ENCODE measurements around the gene PID1.
A peak's percentile ranks its signal among the peaks of the same experiment; 100 is the strongest.

Gene PID1

DNA sequence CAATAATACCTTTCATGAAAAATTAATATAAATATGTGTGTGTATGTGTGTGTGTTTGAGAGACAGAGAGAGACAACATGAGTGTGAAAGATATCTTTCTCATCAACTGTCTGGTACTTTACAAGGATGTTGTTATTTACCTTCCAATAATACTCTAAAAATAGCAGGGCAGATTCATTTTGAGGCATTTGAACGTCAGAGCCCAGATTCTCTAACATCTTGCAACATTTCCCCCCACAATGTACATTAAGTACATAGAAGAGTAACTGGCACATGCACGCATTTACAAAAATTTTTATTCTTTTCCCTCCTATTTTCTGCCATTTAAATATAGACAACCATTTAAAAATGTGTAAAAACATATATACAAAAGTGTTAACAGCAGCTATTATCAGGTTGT is 100.9 kb downstream of the PID1 start:
- no peak for DNase-seq

DNA sequence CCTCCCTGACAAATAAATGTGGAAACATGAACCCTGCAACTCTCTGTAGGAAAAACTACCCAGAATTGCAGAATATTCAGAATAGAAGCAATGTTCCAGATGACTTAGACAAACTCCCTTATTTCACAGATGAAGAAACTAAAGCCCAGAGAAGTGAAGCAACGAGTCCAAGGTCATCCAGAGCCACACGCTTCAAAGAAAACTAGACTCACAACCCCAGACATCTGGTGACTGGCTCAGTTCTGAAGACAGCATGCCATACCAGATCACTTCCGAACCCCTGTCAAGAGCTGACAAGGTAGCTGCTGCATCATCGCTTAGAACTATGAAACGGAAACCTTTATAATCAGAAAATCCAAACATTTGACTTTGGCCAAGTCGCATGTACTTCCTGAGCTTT is 101.3 kb downstream of the PID1 start:
- DNase-seq = no peak

DNA sequence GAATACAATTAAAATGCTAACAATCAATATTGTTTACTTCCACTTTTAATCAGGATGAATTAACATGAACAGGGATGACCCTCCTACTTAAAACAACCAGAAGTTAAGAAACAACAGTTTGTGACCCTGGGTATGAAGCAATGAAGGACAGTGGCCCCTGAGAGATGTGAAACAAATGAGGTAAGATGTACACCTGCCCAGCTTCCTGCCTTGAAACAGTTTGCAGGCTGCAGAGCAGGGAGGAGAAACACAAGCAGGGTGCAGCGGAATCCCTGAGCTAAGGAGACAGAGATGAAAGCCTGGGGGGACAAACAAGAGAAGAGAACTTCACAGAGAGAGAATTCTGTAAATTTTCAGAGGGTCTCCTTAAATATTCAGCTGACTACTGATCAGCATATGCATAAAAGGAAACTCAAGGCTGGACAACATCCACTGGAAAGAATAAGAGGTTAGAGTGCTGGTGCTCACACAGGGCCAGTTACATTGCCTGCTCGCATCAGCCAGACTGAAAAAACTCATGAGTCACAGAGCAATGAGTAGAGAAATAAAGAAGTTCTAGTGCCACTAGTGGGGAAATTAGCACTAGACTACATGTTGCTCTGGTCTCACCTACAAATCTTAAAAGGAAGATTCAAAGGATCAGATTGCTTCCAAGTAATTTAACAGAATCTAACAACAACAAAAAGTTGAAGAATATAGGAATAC is 106.4 kb downstream of the PID1 start:
- DNase-seq = no peak

DNA sequence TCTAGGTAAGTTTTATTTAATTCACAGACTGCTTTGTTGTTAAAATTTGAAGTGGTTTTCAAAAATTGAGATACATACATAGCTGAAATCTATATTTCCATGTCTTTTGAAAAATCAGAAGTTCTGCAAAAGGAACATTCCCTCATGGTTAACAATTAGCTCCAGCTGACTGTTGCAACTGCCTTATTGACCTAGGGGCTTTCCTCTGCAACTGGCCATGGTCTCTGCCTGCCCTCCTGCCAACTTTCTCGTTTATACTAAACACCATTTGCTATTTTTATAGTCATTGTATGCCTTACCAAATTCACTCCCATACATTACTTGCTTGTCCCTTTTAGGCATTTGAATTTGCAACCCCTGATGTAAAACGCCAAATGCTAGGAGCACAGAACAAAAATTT is 107.2 kb downstream of the PID1 start:
- DNase-seq = no peak

DNA sequence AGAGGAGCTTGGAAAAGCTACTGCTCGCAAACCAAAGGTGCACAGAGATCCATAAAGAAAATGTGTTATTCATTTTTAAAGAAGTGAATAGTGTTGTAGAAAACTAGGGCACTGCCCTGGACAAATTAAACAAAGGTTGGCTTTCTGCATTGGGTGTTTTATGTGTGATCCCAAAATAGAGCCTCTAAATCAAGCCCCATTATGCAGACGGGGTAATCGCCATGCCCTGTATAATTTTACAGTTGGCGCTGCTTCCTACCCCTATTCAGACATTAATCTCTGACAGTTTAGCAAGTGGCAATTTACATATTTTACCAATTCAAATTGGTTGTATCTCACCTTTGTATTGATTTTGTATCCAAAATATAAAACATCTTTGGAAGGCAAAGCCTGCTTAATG is 109.1 kb downstream of the PID1 start:
- no peak for DNase-seq

DNA sequence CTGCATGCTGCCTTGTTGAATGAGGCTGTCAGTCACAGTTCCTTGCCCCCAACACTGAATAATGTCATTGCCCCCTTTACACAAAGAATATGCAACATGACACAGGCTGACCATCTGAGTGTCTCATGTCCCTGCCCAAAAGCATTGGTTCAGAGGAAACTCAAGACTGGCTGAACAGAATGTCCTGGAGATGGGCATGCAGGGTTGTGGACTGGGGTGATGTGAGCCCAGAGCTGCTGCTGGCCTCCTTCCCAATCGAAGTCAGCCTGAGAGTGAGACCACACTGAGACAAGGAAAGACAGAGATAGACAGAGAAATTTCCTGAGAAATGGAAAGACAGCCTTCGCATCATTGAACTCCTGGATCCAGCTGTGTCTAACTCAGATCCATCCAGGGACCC is 110.1 kb downstream of the PID1 start:
- DNase-seq = no peak

DNA sequence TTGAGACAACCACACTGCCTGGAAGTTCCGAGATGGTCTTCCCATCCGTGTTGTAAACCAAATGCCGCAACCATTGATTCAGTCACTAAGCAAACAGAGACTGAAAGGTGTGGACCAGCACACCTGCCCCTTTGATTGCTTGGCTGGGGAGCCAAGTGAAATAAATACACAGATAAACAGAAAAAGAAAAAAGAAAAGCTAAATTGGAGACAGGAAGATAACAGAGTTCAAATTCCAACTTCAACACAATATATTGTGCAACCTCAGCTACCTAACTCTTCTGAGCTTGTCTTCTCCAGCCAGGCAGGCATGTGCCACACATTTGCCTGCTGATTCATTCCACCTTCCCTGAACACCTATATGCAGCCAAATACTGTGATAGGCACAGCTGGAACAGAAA is 110.9 kb downstream of the PID1 start:
- no peak for DNase-seq

DNA sequence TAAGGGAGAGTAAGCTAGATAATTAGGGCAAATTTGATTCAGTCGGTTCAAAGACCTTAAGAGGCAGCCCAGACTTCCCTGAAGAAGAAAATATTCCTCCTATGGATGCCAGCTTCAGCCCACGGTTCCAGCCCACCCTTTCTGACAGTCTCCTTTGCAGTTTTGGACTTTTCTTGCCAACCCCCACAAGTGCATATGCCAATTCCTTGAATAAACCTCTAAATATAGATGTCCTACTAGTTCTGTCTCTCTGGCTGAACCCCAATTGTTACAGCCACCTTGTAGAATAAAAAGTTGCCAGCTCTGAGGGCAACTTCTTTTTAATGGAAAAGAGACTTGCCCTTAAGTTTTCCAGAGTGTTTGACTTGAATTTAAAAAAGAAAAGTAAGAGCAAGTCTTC is 111.7 kb downstream of the PID1 start:
- DNase-seq = no peak

DNA sequence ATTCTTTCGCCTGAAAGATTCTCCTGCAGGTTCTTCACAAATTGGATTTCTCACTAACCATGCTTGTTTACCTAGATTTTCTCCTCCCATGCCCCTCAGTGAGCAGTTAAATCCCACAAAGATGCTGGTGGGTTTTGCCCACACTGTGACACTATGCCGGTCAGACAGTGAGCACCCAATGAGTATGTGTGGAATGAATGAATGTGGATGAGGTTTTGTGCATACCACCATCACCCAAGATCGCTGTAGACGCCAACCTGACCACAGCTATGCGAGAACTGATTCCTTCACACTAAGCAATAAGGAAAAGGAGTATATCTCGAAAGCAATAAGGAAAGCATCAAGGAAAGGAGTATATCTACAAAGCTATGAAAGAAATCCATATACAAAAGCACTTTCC is 116.7 kb downstream of the PID1 start:
- DNase-seq = no peak

DNA sequence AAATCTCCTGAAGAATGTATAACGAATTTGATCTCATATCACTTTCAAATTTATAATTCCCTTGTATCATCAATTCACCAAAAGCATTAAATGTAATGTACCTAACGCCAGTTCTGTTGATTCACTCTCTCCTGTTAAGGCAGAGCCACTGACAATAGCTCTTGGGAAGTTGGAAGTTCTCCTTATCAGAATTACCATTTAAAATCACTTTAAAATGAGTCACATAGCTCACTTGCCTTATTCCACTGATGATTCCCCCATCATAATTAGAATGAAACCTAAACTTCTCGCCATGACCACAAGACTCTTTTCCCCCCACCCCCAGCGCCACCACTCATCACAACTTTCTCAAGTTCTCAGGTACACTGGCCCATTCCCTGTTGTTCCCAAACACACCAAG is 117.1 kb downstream of the PID1 start:
- no peak for DNase-seq

DNA sequence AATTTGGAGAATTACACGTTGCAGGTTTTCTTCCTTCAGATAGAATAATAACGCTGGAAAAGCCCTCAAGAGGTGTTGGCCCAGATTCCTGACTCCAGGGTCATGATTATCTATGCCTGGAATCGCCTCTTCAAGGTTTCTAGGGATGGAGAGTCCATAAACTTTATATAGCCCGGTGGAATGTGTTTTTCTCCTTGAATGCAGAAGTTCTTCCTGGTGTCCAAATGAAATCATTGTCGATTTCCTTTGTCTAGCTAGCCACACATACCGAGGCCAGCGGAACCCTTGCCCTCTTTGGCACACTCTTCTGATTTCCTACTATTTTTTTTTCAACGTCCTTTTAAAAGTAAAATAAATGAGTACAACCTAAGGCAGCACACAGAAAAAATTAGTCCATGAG is 117.8 kb downstream of the PID1 start:
- no peak for DNase-seq

DNA sequence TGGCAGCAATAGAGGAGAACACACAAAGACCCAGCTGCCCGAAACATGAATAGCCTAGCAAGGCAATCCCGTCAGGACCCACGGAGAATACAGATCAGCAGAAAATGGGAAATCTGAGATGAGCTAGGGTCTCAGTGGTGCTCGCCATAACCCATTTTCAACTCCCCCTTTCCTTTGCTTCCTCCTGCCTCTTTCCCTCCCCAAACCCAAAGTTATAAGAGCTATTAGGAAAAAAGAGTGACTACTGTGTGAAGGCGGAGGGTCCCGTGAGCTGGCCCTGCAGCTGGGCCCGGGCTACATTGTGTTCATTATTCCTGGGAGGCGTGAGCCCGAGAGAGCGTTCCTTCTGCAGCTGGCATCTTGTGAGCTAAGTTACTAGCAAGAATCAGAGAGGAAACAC is 118.4 kb downstream of the PID1 start:
- peak in 6 of 51 donors; percentile 6 to 23 (median 8) for DNase-seq

DNA sequence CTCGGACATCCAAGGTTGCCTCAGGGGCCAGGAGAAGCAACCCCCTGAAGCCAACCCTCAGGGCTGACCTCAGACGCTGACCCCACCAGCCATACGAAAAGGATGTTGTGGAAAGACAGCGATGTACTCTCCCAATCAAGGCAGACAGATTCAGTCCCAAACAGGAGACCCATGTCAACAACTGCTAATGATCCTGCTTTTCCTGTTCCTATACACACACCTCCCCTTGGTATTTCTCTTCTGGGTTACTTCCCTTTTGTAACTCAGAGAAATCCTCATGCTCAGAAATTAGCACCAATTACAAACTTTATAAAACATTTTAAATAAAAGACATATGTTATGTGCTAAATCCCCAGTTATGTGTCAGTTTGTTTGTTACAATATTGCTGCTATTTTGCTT is 120.8 kb downstream of the PID1 start:
- no peak for DNase-seq

DNA sequence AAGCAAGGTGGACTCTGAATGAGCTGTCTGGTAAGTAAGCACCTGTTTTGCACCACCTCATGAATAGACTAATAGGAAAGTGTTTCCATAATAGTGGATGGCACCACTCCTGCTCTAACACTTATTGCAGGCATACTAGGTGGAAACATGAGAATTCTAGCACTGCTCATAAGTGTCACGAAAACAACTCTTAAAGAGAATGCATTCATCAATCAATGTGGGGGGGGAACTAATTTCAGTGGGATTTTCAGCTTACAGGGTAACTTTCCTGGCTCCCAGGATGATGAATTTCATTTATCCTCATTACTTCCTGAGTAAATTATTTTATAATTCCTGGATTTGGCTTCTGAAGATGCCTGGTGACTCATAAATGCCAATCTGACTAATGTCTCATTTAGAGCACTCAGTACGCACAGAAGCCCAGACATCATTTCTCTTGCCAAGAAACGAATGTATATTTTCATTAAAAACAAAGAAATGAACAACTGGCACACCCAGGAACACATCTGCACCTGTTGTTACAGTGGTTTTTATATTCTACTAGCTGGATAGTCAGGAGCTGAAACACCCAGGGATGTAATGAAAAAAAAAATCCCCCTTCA is 129.6 kb downstream of the PID1 start:
- DNase-seq = no peak

DNA sequence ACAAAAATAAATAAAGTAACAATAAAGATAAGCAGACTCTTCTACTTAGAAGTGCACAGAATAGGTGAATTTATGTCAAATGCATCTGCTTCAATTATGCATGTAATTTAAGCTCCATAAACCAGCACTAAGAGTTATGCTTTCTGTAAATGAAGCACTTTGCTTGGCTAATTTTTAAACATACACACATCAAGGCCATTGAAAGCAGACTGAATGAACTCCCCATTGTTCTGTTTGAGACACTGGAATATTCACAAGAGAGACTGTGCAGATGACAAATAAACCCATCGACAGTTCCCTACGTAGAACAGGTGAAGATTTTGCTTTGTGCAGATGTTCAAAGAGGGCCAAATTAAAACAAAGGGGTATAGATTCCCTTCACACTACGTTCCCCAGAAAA is 133.4 kb downstream of the PID1 start:
- no peak for DNase-seq

DNA sequence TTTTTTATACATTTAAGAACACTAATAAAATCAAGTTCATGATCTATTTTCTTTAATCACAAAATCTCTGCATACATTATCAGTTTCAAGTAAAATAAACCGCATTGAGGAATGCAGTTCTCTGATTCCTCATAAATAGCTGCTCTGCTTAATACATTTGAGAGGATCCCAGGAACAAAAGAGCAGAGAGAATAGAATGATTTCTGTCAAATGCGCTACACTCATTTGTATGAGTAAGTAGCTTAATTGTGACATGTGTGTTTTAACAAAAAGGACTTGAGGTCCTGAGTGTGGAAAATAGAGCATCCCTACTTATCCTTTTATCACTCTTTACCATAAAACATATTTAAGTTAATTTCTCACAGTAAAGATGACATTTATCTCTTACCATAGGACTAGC is 134.0 kb downstream of the PID1 start:
- no peak for DNase-seq

DNA sequence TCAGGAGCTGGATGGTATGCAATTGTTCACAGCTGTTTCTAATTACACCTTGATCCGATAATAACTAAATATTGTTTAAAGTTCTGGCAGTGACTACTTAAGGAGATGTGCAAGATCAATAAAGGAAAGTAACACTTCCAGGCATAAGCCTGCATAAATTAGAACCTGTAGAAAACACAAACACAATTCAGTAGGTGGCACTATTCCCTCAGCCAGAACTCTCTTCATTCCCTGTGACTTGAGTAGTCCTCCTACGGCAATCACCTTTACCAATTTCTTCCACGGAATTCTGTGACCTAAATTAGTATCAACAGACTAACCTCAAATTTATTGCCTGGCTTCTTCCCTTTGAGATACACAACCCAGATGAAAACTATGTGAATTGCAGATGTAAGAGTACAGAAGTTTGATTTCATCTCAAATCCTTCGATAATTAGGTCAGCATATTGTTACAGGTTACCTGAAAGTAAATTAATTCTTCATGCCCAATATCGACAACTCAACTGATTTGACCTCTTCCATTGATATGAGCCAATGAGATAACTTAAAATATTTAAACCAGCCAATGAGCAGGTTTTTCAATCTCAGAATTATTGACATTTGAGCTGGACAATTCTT is 137.8 kb downstream of the PID1 start:
- DNase-seq = peak in 7 of 51 donors; percentile 1 to 55 (median 18)

DNA sequence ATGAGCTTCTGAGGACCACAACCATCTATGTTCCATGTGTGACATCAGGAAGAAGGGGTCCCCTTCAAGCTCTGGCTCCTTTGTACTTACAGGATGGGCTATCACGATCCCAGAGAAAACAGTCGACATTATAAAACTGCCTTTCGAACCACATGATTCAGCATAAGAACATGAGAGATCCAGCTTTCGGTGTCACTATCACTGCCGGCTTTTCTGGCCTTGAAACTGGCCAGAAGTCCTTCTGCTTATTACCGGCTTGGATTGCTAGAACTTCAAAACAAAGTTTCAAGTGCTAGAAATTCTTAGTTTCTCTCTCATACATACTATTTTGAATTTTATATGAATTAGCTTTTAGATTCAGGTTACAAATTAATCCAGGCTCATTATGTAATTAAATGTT is 138.9 kb downstream of the PID1 start:
- DNase-seq = no peak

DNA sequence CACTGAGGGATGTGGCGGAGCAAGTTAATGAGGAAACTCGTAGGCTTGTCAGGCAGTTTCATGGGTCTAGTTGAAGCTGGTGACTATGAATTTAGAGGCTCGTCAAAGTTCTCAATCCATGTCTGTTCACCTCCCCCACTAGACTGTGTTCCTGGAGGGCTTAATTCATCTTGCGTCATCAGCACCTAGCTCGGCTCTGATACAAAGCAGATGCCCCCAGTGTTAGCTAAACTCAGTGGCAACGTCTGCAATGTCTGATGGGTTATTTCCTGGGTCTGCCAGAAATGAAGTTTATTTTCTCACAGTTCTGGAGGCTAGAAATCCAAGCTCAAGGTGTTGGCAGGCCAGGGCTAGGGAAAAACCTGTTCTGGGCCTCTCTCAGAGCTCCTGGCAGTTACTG is 140.6 kb downstream of the PID1 start:
- DNase-seq = no peak

DNA sequence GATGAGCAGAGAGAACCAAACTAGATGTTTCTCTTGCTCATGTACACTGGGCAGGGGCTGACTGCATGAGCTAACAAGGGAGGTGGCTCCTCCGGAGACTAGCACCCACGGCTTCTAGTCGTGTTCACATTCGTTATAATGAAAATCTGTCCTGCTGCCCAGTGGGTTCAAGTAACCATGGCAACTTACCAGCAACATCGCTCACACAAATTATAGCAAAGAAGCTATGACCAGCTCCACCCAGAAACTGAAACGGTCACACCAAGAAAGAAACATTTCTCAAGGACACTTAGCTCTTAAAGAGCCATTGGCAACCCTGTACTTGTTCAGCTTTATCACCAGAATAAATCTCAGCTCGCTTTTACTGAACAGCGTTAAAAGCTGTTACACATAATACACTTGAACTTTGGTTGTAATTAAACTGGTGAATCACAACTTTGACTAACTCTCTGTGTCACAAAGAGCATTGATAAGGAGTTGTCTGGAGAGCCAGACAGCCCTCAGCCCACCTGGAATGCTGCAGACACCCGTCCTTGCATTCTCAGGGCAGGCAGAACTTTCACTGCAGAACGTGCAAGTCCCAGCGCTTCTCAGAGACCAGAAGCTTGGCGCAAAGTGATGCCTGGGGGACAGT is 141.2 kb downstream of the PID1 start:
- DNase-seq = peak in 2 of 51 donors; percentile 3 to 10

DNA sequence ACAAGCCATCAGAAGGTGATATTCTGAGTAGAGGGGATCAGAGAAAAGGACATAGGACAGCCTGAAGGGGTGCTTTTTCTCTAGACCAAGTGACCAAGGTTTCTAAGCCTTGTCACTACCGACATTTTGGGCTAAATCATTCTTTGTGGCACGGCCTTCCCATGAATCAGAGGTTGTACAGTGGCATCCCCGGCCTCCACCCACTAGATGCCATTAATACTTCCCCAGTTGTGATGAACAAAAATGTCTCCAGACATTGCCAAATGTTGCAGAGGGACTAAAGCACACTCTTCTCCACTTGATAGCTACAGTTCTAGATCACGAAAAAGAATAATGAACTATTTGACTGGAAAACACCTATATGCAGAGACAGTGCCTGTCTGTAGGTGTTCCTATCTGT is 143.6 kb downstream of the PID1 start:
- no peak for DNase-seq

DNA sequence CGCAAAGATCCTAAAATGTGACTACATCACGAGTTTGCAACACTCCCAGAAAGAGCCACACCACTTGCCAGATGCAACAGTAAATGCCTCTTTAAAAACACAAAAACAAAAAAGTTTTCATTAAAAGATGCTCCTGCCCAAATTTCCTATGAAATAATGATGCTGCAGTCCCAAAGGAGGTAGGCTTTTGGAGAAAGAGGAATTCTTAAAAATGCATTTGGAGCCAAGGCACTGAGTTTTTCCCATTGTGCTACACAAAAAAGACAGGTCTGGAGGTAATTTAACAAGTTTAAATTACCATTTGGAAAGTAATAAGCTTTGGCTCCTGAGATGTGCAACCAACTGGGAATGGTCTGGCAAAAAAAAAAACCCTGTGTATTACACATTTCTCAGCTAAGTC is 145.0 kb downstream of the PID1 start:
- DNase-seq = no peak

DNA sequence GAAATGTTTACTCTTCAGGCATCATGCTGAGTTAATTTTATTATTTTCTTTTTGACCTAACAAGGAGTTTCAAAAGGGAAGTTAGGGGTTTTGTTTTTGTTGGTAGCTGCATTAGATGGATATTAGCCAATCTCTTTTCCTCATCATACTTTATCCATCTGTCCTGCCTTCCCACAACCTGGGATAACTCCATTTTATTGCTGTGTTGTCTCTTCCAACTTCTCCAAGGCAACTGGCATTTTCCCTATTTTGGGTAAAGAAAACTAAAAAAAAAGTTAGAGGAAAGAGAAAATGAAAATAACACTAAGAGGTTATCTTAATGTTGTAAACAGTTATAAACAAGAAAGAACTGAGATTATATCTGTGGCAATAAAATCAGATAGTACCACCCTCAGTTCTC is 147.0 kb downstream of the PID1 start:
- DNase-seq = no peak
